NCI-H748 (cell line): ENCODE measurements around the gene TRIML2.
"Not testable (repeated sequence)": the region's sequence is repeated elsewhere in the genome, so short reads cannot be mapped to it uniquely, and the experiment has no call there.

Experiments
- DNase-seq: peaks from one replicate; lab custom pipeline; 2025; ENCODE audit not compliant: unreplicated experiment; lab: John Stamatoyannopoulos, UW

Gene TRIML2

DNA sequence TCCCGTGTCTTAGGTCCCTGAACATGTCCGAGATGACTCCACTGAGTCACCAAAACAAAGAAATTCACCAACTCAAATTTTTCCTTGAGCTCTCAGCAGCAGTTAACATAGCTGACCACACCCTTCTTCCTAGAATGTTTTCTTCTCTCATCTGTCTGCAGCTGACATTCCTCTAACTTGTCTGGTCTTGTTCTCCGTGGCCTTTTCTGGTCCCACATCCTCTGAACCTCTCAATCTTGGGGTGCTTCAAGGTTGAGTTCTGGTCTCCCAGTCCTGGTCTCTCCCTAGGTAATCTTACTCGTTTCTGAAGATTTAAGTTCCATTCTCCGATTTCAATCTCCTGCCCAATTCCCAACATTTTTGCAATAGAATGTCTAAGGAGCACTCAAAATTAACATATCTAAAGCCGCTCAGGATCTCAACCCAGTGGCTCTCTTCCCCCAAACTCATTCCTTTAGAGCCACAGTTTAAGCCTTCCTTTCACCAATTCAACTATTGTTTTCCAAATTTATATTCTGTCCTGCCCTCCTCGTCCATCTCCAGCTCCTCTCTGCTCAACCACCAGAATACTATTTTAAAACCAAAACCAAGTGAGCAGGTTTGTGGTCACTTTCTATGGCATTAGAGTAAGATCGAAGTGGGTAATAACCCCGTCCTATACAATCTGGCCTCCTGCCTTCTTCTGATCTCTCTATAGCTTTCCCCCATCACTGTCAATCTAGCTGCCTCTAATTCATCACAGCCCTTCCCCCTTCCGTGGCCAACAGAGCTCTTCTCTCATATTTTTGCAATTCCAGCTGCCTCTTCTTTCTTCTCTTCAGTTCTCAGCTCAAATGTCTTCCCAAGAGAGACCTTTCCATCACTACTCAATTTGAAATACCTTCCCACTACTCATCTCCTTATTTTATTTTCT, 1.2 kb downstream of the TRIML2 start:
- DNase-seq = no peak

DNA sequence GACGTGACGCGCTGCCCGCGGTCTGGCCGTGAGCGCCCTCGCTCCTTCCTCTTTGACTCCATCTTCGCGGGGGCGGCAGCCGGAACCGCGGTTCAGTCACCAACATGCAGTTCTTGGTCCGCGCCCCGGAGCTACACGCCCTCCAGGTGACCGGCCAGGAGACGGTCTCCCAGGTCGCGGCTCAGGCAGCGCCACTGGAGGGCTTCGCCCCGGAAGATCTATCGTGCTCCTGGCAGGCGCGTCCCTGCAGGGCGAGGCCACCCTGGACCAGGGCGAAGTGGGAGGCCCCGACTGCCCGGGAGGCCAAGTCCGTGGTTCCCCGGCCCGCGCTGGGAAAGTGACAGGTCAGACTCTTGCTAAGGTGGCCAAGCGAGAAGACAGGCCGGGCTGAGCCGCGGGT, 2.9 kb downstream of the TRIML2 start:
- DNase-seq = no peak

DNA sequence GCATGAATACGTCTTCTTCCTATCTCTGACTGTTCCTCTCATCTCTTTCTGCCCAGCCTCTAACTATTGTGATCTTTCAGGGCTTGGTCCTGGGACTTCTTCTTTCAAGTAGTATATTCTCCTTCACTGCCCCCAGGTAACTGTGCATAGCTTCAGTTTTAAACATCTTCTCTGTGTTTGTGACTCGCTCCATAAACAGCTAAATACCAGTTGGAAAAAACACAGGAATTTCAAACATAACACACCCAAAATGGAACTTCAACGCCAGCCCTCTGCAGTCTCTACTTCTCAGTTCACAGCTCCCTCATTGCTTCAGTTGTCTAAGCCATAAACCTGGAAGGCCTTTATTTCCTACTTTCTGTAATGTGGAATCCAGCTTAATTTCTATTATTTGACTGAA, 16.6 kb downstream of the TRIML2 start:
- no peak for DNase-seq

DNA sequence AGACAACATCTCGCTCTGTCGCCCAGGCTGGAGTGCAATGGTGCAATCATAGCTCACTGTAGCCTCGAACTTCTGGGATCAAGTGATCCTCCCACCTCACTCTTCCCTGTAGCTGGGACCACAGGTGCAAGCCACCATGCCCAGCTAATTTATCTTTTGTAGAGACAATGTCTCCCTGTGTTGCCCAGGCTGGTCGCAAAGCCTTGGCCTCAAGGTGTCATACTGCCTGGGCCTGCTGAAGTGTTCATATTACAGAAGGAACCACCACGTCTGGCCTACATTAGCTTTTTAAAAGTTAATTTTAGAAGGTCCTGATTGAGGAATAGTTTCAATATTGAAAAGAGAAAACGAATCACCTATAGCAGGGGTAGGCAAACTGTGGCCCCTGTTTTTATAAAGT, 22.5 kb downstream of the TRIML2 start:
- DNase-seq = no peak

DNA sequence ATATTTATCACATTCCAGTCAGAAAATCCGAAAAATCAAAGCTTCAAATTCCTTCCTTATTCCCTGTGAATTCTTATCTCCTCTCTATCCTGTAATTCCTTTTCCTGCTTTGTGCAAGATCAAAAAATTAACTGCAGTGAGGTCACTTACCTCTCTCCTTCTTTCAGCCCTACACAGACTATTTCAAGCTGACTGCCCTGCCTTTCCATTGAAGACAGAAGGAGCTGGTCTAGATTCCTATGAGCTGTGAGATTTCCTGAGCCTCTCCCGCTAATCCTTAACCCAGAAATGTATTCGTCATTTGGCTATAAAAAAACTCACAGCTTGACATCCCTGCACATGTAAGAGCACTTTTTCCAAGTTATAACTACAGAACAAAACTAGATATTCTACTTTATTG, 26.6 kb downstream of the TRIML2 start:
- no peak for DNase-seq

DNA sequence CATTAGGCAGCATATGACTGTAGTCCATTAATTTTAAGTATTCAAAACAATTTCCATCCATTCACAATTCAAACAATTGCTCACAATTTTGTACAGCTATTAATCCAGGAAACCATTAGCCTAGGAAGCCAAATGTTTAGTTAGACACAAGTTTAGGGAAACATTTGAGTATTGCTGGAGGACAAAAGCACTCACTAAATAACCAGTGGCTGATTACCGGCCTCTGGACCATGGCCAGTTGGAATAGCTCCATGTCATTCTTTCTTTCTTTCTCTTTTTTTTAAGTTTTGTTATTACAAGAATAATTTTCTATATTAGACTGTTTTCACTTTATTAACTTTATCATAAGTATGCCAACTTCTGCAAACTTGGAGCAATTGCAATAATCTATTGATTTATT, 31.3 kb downstream of the TRIML2 start:
- DNase-seq = peak; percentile 51

DNA sequence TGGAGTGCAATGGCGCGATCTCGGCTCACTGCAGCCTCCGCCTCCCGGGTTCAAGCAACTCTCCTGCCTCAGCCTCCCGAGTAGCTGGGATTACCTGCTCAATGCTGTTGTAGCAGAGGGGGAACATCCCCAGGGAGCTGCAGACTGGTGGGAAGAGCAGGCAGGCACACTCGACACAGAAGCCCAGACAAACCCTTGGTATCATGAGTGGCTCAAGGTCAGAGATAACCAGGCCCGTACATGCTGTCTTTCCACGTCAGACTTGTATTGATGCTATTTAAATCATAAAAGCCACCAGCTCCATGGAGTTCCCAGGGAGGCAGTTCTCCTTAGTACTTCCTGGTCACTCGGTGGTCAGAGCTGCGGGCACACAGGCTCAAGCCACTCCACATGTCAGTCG, 33.2 kb downstream of the TRIML2 start:
- no peak for DNase-seq

DNA sequence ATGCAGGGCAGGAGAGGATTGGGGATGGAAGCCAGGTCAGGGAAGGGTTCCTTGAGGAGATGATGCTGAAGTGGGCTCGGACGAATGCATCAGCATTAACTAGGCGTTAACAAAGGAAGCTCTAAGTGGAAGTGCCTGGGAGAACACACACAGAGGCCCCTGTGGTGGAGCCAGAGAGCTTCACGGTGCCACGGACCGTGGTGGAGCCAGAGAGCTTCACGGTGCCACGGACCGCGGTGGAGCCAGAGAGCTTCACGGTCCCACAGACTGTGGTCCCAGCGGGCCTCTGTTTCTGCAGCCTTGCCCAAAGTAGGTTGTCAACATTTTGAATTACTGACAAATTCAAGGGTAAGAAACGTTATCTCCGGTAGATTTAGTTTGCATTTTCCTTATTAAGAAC, 48.3 kb downstream of the TRIML2 start:
- no peak for DNase-seq

DNA sequence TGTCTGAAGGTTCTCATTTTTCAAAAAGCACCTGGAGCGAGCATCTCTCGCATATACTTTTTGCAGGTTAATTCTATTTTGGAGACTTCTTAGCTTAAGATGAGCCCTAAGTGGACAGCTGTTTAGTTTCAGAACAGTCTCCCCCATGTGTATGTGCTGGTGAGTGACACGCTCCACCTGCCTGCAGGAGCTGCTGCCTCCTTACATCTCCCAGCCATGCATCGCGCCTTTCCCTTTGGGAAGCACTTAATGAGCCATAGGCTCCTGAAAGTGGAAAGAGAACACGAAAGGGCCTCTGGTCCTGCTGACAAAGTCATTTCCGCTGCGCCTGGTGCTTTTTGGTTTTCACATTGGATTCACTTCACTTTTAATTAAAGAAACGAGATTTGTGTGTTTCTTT, 56.1 kb downstream of the TRIML2 start:
- no peak for DNase-seq

DNA sequence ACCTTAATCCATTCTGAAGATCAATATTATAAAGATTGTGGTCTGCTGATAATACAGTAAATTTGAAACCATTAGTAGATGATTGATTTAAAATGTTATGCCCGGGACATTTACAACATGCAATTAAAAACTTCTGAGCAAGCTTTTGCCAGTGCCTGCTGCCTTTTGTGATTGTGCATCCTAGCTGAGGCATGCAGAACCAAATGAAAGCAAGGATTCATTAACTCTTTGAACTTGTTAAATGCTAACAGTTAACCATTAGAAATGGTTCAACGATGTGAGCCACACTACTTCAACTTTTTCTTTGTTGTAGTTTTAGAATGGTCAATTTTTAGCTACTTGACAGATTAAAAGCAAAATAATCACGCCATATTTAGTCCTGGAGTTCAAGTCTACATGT, 62.7 kb downstream of the TRIML2 start:
- no peak for DNase-seq

DNA sequence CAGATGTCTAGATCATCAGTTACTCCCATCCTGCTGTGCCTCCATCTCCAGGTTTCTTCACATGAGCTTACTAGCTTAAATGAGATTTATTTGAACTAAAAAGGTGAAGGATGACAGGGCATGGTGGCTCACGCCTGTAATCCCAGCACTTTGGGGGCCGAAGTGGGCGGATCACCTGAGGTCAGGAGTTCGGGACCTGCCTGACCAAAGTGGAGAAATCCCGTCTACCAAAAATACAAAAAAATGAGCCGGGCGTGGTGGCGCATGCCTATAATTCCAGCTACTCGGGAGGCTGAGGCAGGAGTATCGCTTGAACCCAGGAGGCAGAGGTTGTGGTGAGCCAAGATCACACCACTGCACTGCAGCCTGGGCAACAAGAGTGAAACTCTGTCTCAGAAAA, 63.9 kb downstream of the TRIML2 start:
- DNase-seq = not testable (repeated sequence)

DNA sequence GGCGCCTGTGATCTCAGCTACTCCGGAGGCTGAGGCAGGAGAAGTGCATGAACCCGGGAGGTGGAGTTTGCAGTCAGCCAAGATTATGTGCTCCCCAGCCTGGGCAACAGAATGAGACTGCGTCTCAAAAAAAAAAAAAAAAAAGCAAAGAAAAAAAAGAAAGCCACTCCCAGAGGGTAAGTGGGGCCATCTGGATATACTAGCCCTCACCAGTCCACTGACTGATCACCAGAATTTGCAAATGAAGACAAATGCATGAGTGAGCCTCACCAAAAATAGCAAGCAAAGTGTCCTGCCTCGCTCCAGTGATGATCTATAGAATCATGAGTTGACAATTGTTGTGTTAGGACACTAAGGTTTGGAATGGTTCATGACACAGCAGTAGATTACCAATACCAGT, 66.2 kb downstream of the TRIML2 start:
- DNase-seq = no peak

DNA sequence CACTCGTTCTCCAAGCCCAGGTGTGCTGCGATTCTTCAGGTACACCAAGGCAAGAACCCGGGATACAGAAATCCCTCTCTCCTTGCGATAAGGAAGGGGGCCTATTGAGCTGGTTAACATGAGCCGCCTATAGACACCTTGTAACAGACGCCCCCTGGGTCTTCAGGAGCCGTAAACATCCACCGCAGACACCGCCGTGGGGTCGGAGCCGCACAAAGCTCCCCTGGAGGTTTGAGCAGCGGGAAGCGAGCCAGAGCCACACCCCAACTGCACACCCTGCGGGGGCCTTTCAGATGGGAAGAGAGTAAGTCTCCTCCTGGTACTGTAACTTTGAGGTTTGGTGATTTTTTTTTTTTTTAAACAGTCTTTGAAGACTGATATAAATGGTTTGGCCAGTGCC, 67.2 kb downstream of the TRIML2 start:
- no peak for DNase-seq

DNA sequence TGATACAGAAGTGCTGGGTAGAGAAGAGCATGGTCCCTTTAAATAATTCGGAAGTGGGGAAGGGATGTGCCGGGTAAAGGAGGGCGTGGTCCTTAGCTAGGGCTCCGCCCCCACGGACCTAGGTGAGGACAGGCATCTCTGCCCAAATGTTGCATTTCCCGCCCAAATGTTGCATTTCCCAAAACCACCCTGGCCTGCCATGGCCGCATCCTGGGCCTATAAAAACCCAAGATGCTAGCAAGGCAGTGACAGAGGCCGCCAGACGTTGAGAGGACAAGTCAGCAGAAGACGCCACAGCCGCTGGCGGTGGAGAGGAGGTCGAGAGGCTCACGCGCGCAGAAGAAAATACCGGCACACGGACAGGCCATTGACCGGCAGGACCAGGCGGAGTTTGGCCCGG, 67.7 kb downstream of the TRIML2 start:
- DNase-seq = no peak
